HG02970 (cell line): ENCODE data around the gene BTBD7.

Experiments used
- ATAC-seq: cut with Tn5 transposase; IDR thresholded peaks from one replicate; pipeline ENCODE4 v1.9.1; 2021; ENCODE audit warnings: mild to moderate bottlenecking, moderate library complexity, moderate number of reproducible peaks; ENCODE audit not compliant: unreplicated experiment, low FRiP score

BTBD7 gene

GRCh38 chr14:93303659-93304058, 29.2 kb downstream of the BTBD7 start:
- ATAC-seq = no peak

DNA sequence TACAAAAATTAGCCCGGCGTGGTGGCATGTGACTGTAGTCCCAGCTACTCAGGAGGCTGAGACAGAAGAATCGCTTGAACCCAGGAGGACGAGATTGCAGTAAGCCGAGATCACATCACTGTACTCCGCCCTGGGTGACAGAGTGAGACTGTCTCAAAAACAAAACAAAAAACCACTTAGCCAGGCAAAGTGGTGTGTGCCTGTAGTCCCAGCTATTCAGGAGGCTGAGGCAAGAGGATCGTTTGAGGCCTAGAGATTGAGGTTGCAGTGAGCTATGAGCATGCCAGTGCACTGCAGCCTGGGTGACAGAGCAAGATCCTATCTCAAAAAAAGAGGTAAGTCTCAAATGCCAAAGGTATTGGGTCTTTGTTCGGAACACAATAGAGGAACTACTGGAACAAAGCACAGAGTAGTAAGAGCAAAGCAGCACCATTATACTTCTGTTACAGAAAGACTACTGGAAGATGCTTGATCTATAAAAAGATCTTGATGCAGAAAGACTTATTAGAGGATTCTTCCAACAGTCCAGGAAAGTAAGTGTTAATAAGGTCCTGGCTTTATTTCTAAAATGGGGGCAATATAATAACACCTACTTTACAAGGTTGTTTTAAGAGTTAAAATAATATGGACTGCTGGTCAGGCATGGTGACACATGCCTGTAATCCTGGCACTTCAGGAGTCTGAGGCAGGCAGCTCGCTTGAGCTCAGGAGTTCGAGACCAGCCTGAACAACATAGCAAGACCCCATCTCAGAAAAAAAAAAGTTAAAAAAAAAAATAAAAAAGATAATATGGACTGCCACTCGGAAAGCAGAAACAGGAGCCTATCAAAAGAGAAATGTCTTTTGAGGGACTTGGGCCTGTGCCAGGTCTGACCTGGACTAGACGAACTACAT, 29.9 kb downstream of the BTBD7 start:
- no peak for ATAC-seq

GRCh38 chr14:93301821-93302447, 30.9 kb downstream of the BTBD7 start:
- no peak for ATAC-seq

GRCh38 chr14:93299866-93300265, 33.0 kb downstream of the BTBD7 start:
- ATAC-seq = no peak

GRCh38 chr14:93299416-93299815, 33.4 kb downstream of the BTBD7 start:
- ATAC-seq = no peak

- no peak for ATAC-seq
Observed at GRCh38 chr14:93295541-93296220, 37.2 kb downstream of the BTBD7 start.

DNA sequence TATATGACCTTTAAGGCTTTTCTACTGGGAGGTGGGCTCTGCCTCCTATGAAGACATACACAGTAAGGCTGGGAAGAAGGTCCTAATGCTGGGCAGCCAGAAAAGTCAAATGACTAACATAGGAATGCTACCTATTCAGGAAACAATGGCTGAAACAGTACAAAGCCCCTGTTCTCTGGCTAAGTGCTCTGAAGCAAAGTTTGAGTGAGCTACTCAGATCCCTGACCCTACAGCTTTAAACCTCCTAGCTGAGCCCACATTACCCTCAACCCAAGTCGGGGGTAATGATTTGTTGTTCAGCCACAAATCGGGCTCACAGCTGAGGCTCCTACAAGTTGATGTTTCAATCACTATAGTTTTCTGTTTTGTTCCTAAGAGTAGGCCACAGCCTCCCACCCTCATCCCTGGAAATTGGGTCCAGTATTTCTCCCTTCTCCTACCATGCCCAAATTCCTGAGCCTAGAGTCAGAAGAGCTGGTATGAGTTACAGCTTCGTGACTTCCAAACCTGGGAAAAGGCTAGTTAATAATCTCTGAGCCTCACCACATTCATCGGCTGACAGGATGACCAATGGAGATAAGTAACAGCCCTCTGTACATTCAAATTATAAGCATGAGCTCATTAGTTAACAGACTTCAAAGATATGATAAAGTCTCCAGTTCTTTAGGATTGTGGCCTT, 46.5 kb downstream of the BTBD7 start:
- no peak for ATAC-seq

GRCh38 chr14:93285044-93285443, 47.8 kb downstream of the BTBD7 start:
- no peak for ATAC-seq

GRCh38 chr14:93281937-93282336, 50.9 kb downstream of the BTBD7 start:
- no peak for ATAC-seq

DNA sequence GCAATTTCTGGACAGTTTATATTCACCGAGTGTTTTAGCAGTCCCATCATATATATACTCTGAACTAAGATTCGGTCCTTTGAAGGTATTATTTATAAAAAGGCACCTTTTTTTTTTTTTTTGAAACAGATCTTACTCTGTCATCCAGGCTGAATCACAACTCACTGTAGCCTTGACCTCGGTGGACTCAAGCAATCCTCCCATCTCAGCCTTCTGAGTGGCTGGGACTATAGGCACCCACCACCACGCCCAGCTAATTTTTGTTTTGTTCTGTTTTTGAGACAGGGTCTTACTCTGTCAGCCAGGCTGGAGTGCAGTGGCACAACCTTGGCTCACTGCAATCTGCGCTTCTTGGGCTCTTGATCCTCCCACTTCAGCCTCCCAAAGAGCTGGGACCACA, 52.1 kb downstream of the BTBD7 start:
- ATAC-seq = no peak

- ATAC-seq = no peak
Observed at GRCh38 chr14:93276031-93276716, 56.7 kb downstream of the BTBD7 start.

DNA sequence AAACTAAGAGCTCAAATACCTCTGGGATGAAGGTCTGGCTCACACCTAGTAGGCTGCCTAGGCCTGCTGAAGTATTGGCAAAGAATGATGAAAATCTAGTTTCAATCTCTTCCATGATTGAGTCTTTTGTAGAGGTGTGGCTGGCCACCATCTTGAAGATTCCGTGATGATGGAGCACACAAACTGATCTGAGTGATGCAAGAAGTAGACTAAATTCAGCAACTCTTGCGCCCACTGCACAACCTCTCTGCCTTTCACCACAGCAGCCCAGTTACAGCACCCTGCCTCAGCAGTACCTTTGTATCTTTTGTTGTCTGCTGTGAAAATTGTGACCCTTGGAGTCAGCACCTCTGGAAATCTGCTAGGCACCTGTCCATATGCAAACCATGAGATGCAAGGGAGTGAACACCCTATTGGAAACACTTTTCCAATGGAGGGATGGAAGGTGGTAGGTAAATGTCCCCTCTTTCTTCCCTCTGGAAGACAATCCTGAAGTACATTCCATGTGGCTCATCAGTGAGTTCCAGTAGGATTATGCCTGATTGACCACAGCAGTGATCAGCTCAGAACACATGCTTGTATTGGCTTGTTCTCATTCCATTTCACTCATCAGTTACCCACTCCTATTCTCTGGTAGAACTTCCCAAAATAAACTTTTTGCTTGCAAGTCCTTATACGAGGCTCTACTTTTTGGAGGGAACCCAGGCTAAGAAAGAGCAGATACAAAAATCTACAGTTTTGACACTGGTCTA, 58.6 kb downstream of the BTBD7 start:
- ATAC-seq = no peak

DNA sequence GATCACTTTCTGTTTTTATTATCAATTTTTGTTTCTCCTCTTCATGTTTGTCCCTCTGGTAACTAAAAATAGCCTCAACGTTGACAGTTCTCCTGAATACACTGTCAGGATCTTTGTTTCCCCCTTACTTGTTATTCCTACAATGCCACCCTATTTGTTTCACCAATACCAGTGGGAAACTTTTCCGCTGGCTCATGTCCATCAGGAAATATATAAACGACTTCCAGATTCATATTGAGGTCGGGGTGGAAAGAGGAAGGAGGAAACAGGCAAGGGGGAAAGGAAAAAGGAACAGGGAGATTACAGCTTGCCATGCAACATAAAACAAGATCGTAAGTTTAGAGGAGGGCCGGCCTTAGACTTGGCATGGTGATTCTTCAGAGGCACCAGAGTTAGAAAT, 61.7 kb downstream of the BTBD7 start:
- ATAC-seq = no peak

DNA sequence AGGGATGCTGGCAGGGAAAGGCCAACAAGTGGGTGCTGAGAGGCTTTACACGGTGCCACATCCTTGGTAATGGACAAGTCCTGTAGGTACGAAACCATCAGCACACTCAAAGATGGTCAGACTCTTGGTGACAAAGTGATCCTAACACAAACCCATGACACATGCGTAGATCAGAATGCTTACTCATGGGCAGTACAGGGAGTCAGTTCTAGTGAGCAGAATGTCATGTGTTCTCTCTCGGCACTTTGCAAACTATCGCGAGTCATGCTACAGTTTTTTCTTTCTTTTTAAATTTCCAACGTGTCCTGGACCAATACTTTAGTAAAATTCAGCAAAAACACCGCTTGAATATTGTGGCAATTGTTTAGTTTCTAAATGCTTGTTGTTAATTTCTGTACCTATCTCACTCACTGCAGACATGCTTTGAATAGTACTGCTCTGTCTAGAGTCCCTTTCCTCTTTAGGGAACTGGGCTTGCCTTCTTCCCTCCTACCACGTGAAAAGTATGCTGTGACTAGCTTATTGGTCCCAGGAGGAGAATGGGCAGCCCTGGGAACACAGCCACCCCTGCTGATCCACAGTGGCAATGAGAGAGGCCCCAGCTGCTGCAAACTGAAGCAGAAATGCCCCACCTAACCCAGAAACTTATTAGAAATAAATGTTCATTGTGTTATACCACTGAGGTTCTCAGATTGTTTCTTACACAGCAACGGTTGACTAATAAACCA, 63.3 kb downstream of the BTBD7 start:
- no peak for ATAC-seq

DNA sequence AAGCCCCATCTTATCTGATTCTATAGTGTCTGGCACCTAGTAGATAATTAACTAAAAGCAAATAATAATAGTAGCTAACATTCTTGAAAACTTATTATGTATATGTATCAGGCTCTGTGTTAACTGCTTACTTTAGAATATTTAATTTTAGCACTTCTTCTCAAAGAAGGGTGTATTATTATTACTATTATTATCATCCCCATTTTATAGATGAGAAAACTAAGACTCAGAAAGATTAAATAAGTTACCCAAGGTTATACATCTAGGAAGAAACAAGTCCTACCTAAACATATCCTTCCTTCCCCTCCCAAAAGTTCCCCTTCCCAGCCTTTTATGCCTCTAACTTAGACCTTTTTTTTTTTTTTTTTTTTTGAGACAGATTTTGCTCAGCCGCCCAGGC, 64.4 kb downstream of the BTBD7 start:
- no peak for ATAC-seq

GRCh38 chr14:93267149-93267711, 65.6 kb downstream of the BTBD7 start:
- ATAC-seq = no peak

- ATAC-seq = no peak
Observed at GRCh38 chr14:93266127-93266526, 66.7 kb downstream of the BTBD7 start.

GRCh38 chr14:93263416-93263815, 69.4 kb downstream of the BTBD7 start:
- no peak for ATAC-seq

- no peak for ATAC-seq
Observed at GRCh38 chr14:93262446-93262845, 70.4 kb downstream of the BTBD7 start.
